Measurements from ENCODE around the gene TMEM243. TPM values are rescaled to one million over a fixed set of nuclear protein-coding genes. Genes with fewer than 3 reads are reported as not detected.

The TMEM243 gene
- total RNA-seq, 1 experiment from 2014 or later: 24.2 TPM

GRCh38 chr7:87193912-87194311 is 25.6 kb downstream of the TMEM243 start:
- Mint-ChIP-seq H3K4me3 (ENCODE audit: unreplicated experiment) (no peak overlapping the region), H3K27ac (ENCODE audit: unreplicated experiment) (no peak overlapping the region), H3K27me3 (ENCODE audit: insufficient read depth, unreplicated experiment) (no peaks in the 10 kb centered on the region), H3K4me1 (ENCODE audit: low read depth, unreplicated experiment) (no peaks in the 10 kb centered on the region), H3K36me3 (ENCODE audit: insufficient read depth, unreplicated experiment) (peaks cover 66% of the 10 kb centered on the region), H3K9me3 (ENCODE audit: unreplicated experiment) (no peaks in the 10 kb centered on the region)
- Histone ChIP-seq H3K4me3 (ENCODE audit: low read depth, low read length) (no peak overlapping the region), H3K27me3 (replicated peaks; ENCODE audit: control insufficient read depth, insufficient read depth, low read length) (no peaks in the 10 kb centered on the region), H3K9me3 (no peaks in the 10 kb centered on the region), H3K4me1 (no peaks in the 10 kb centered on the region), H3K36me3 (ENCODE audit: control insufficient read depth, insufficient read depth, low read length) (peaks cover 2% of the 10 kb centered on the region; the same call in 1 of the 2 replicates)
- no peak for DNase-seq
- BruUV-seq (replicated peaks): no TSS peak
- POLR2A ChIA-PET: no interaction called here
- no peak for TF ChIP-seq CTCF (IDR thresholded peaks at IDR 0.05; ENCODE audit: insufficient read depth in 1 of 2, low read depth in 1 of 2, low read length in 1 of 2, severe bottlenecking in 1 of 2, unreplicated experiment in 1 of 2)
- intact Hi-C loops (cut with micrococcal nuclease; ENCODE audit: unreplicated experiment): no loop called here
- CTCF ChIA-PET: no interaction called here

GRCh38 chr7:87192784-87193487 is 26.6 kb downstream of the TMEM243 start:
- H3K36me3 ChIP-seq (ENCODE audit: control insufficient read depth, insufficient read depth, low read length): peaks cover 2% of the 10 kb centered on the region; the same call in 1 of the 2 replicates
- CTCF ChIA-PET: no interaction called here
- H3K4me1 Mint-ChIP-seq (ENCODE audit: low read depth, unreplicated experiment): no peaks in the 10 kb centered on the region

GRCh38 chr7:87190783-87191182 is 28.7 kb downstream of the TMEM243 start:
- H3K27me3 ChIP-seq (replicated peaks; ENCODE audit: control insufficient read depth, insufficient read depth, low read length): no peaks in the 10 kb centered on the region

More at GRCh38 chr7:87192784-87193487, 26.6 kb downstream of the TMEM243 start:
- no peaks in the 10 kb centered on the region for H3K4me1 ChIP-seq
- POLR2A ChIA-PET: no interaction called here
- no peak overlapping the region for H3K4me3 ChIP-seq (ENCODE audit: low read depth, low read length)
- H3K9me3 ChIP-seq: no peaks in the 10 kb centered on the region
- Mint-ChIP-seq H3K4me3 (ENCODE audit: unreplicated experiment) (no peak overlapping the region), H3K27ac (ENCODE audit: unreplicated experiment) (no peak overlapping the region), H3K27me3 (ENCODE audit: insufficient read depth, unreplicated experiment) (no peaks in the 10 kb centered on the region), H3K36me3 (ENCODE audit: insufficient read depth, unreplicated experiment) (peaks cover 67% of the 10 kb centered on the region), H3K9me3 (ENCODE audit: unreplicated experiment) (no peaks in the 10 kb centered on the region)
- no peak for DNase-seq
- intact Hi-C loops (cut with micrococcal nuclease; ENCODE audit: unreplicated experiment): no loop called here
- TF ChIP-seq CTCF (IDR thresholded peaks at IDR 0.05; ENCODE audit: insufficient read depth in 1 of 2, low read depth in 1 of 2, low read length in 1 of 2, severe bottlenecking in 1 of 2, unreplicated experiment in 1 of 2): no peak
- no TSS peak for BruUV-seq (replicated peaks)
- H3K27me3 ChIP-seq (replicated peaks; ENCODE audit: control insufficient read depth, insufficient read depth, low read length): no peaks in the 10 kb centered on the region

More at GRCh38 chr7:87190783-87191182, 28.7 kb downstream of the TMEM243 start:
- Histone ChIP-seq H3K4me3 (ENCODE audit: low read depth, low read length) (no peak overlapping the region), H3K36me3 (ENCODE audit: control insufficient read depth, insufficient read depth, low read length) (peaks cover 5% of the 10 kb centered on the region), H3K9me3 (no peaks in the 10 kb centered on the region), H3K4me1 (no peaks in the 10 kb centered on the region)
- H3K27me3 Mint-ChIP-seq (ENCODE audit: insufficient read depth, unreplicated experiment): no peaks in the 10 kb centered on the region
- no TSS peak for BruUV-seq (replicated peaks)
- H3K4me3 Mint-ChIP-seq (ENCODE audit: unreplicated experiment): no peak overlapping the region
- no peak for DNase-seq
- no peak for TF ChIP-seq CTCF (IDR thresholded peaks at IDR 0.05; ENCODE audit: insufficient read depth in 1 of 2, low read depth in 1 of 2, low read length in 1 of 2, severe bottlenecking in 1 of 2, unreplicated experiment in 1 of 2)
- no peaks in the 10 kb centered on the region for H3K4me1 Mint-ChIP-seq (ENCODE audit: low read depth, unreplicated experiment)
- intact Hi-C loops (cut with micrococcal nuclease; ENCODE audit: unreplicated experiment): no loop called here
- CTCF ChIA-PET: no interaction called here
- POLR2A ChIA-PET: no interaction called here
- H3K36me3 Mint-ChIP-seq (ENCODE audit: insufficient read depth, unreplicated experiment): peaks cover 53% of the 10 kb centered on the region
- no peak overlapping the region for H3K27ac Mint-ChIP-seq (ENCODE audit: unreplicated experiment)
- H3K9me3 Mint-ChIP-seq (ENCODE audit: unreplicated experiment): no peaks in the 10 kb centered on the region
